Measurements from ENCODE around the gene TMEM106A.

The TMEM106A gene

GRCh38 chr17:43216762-43217613 lies 5.3 kb downstream of the TMEM106A start:
- no peak for DNase-seq (ENCODE audit: low read depth)
- H3K4me3 ChIP-seq (ENCODE audit: low read depth, low read length): no peak overlapping the region
- TF ChIP-seq CTCF (IDR thresholded peaks at IDR 0.05; ENCODE audit: insufficient read depth, low read depth, low read length, missing control alignments): no peak

GRCh38 chr17:43217614-43218087 lies 6.0 kb downstream of the TMEM106A start:
- no peak for DNase-seq (ENCODE audit: low read depth)
- H3K4me3 ChIP-seq (ENCODE audit: low read depth, low read length): no peak overlapping the region
- TF ChIP-seq CTCF (IDR thresholded peaks at IDR 0.05; ENCODE audit: insufficient read depth, low read depth, low read length, missing control alignments): no peak

- DNase-seq (ENCODE audit: low read depth): no peak
- no peak for TF ChIP-seq CTCF (IDR thresholded peaks at IDR 0.05; ENCODE audit: insufficient read depth, low read depth, low read length, missing control alignments)
Observed at GRCh38 chr17:43219001-43219400, 7.3 kb downstream of the TMEM106A start.

GRCh38 chr17:43219746-43220380 lies 8.2 kb downstream of the TMEM106A start:
- no peak for TF ChIP-seq CTCF (IDR thresholded peaks at IDR 0.05; ENCODE audit: insufficient read depth, low read depth, low read length, missing control alignments)
- no peak overlapping the region for H3K4me3 ChIP-seq (ENCODE audit: low read depth, low read length)
- DNase-seq (ENCODE audit: low read depth): no peak

More at GRCh38 chr17:43219001-43219400, 7.3 kb downstream of the TMEM106A start:
- H3K4me3 ChIP-seq (ENCODE audit: low read depth, low read length): no peak overlapping the region

- no peak overlapping the region for H3K4me3 ChIP-seq (ENCODE audit: low read depth, low read length)
- DNase-seq (ENCODE audit: low read depth): no peak
- no peak for TF ChIP-seq CTCF (IDR thresholded peaks at IDR 0.05; ENCODE audit: insufficient read depth, low read depth, low read length, missing control alignments)
Observed at GRCh38 chr17:43220511-43221125, 8.9 kb downstream of the TMEM106A start.

GRCh38 chr17:43224146-43224705 lies 12.6 kb downstream of the TMEM106A start:
- no peak overlapping the region for H3K4me3 ChIP-seq (ENCODE audit: low read depth, low read length)
- TF ChIP-seq CTCF (IDR thresholded peaks at IDR 0.05; ENCODE audit: insufficient read depth, low read depth, low read length, missing control alignments): no peak
- DNase-seq (ENCODE audit: low read depth): no peak

All from GM12865 (cell line).